Hair follicular keratinocyte (primary cell): ENCODE measurements around the gene GBA3. TPM values are rescaled to one million over a fixed set of nuclear protein-coding genes. Genes with fewer than 3 reads are reported as not detected.

ENCODE experiments used
- total RNA-seq: library from RNA; depleted of rRNA; stranded (reverse); fragments of >200 nt; gene quantifications from 2 replicates; pipeline ENCODE4 v1.2.3, GENCODE V29; 2015

GBA3 gene
- 0.08 TPM in 1 of 2 replicates, not detected in the other for total RNA-seq

DNA sequence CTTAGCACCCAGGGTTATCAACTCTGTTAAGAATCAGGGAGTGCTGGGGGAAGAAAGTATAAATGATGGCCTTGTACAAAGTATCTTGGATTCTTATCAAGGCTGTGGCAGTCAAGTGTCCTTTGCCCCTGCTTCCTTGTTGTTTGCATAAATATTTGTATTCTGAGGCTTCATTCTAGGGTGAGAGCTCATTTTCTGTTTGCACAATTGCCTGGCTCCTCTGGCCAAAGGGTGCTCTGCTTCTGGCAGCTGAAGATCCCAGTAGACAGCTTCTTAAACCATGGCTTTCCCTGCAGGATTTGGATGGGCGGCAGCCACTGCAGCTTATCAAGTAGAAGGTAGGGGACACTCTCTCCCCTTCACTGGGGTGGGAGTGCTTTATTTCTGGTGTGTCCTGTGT is at the start of gene GBA3:
Gene GBA3, plus strand, starts transcription at position 202 of the 400 bp plus-strand sequence.

Other genes starting within 250 kb of the GBA3 start
- gene ADGRA3, start 176.9 kb upstream of the GBA3 start, total RNA-seq, result 32.8 and 33.1 TPM in 2 replicates